ENCODE measurements around the gene PTX3. TPM values are rescaled to one million over a fixed set of nuclear protein-coding genes. Genes with fewer than 3 reads are reported as not detected.

PTX3 gene
- total RNA-seq, 4 donors from 2014 or later, result 1.2 to 22.4 (median 2.2) TPM

- no peak for TF ChIP-seq EP300 (IDR thresholded peaks at IDR 0.05)
- no peak for TF ChIP-seq POLR2AphosphoS5 (IDR thresholded peaks at IDR 0.05)
- TF ChIP-seq POLR2A (IDR thresholded peaks at IDR 0.05), result no peak
- no peak for TF ChIP-seq CTCF (IDR thresholded peaks at IDR 0.05)
- Histone ChIP-seq H3K9me3 (no peaks in the 10 kb centered on the region), H3K27ac (no peak overlapping the region), H3K36me3 (no peaks in the 10 kb centered on the region), H3K4me1 (peaks cover 2% of the 10 kb centered on the region), H3K4me3 (no peak overlapping the region), H3K27me3 (no peaks in the 10 kb centered on the region)
- DNase-seq (ENCODE audit: low spot score in 2 of 2), result no peak
- WGBS, result 86% methylated on average over 1 of the region's 1 CpG
These were observed 27.2 kb downstream of the PTX3 start for GRCh38 chr3:157463816-157464215.

GRCh38 chr3:157464321-157464720 is 27.7 kb downstream of the PTX3 start:
- Histone ChIP-seq H3K9me3 (no peaks in the 10 kb centered on the region), H3K27me3 (no peaks in the 10 kb centered on the region), H3K4me3 (no peak overlapping the region), H3K4me1 (peaks cover 2% of the 10 kb centered on the region), H3K27ac (no peak overlapping the region), H3K36me3 (no peaks in the 10 kb centered on the region)
- no peak for DNase-seq (ENCODE audit: low spot score in 2 of 2)
- 76% methylated on average over 3 of the region's 3 CpGs for WGBS
- TF ChIP-seq CTCF (IDR thresholded peaks at IDR 0.05) (no peak), EP300 (IDR thresholded peaks at IDR 0.05) (no peak), POLR2AphosphoS5 (IDR thresholded peaks at IDR 0.05) (no peak), POLR2A (IDR thresholded peaks at IDR 0.05) (no peak)

- H3K4me1 ChIP-seq, result peaks cover 2% of the 10 kb centered on the region
- no peak overlapping the region for H3K4me3 ChIP-seq
- H3K9me3 ChIP-seq, result no peaks in the 10 kb centered on the region
- TF ChIP-seq POLR2AphosphoS5 (IDR thresholded peaks at IDR 0.05) (no peak), POLR2A (IDR thresholded peaks at IDR 0.05) (no peak), CTCF (IDR thresholded peaks at IDR 0.05) (no peak), EP300 (IDR thresholded peaks at IDR 0.05) (no peak)
- H3K27ac ChIP-seq, result no peak overlapping the region
- DNase-seq (ENCODE audit: low spot score in 2 of 2), result no peak
- H3K27me3 ChIP-seq, result no peaks in the 10 kb centered on the region
- WGBS, result 71% methylated on average over 1 of the region's 1 CpG
- no peaks in the 10 kb centered on the region for H3K36me3 ChIP-seq
These were observed 29.1 kb downstream of the PTX3 start for GRCh38 chr3:157465741-157466140.

GRCh38 chr3:157467200-157467599 is 30.6 kb downstream of the PTX3 start:
- H3K27me3 ChIP-seq, result no peaks in the 10 kb centered on the region
- no peak overlapping the region for H3K4me3 ChIP-seq
- no peak for DNase-seq (ENCODE audit: low spot score in 2 of 2)
- TF ChIP-seq POLR2AphosphoS5 (IDR thresholded peaks at IDR 0.05), result no peak
- TF ChIP-seq CTCF (IDR thresholded peaks at IDR 0.05), result no peak
- TF ChIP-seq EP300 (IDR thresholded peaks at IDR 0.05), result no peak
- no peak for TF ChIP-seq POLR2A (IDR thresholded peaks at IDR 0.05)
- no peaks in the 10 kb centered on the region for H3K36me3 ChIP-seq
- H3K4me1 ChIP-seq, result peaks cover 2% of the 10 kb centered on the region
- no peaks in the 10 kb centered on the region for H3K9me3 ChIP-seq
- no peak overlapping the region for H3K27ac ChIP-seq
- WGBS, result 25% methylated on average over 1 of the region's 1 CpG

GRCh38 chr3:157469561-157470294 is 33.1 kb downstream of the PTX3 start:
- H3K27ac ChIP-seq, result no peak overlapping the region
- WGBS, result 85% methylated on average over 7 of the region's 7 CpGs
- H3K27me3 ChIP-seq, result no peaks in the 10 kb centered on the region
- H3K36me3 ChIP-seq, result no peaks in the 10 kb centered on the region
- H3K4me3 ChIP-seq, result no peak overlapping the region
- no peak for DNase-seq (ENCODE audit: low spot score in 2 of 2)
- no peaks in the 10 kb centered on the region for H3K9me3 ChIP-seq
- H3K4me1 ChIP-seq, result peaks cover 2% of the 10 kb centered on the region
- TF ChIP-seq POLR2AphosphoS5 (IDR thresholded peaks at IDR 0.05) (no peak), CTCF (IDR thresholded peaks at IDR 0.05) (no peak), POLR2A (IDR thresholded peaks at IDR 0.05) (no peak), EP300 (IDR thresholded peaks at IDR 0.05) (no peak)

All from suprapubic skin (tissue), 4 donors.